OCI-LY1 (cell line): Measurements from ENCODE around the gene PRKCI.

Source experiments
- H2AFZ ChIP-seq: fragments of 200-600 bp; sonication (generic), shearing (Covaris generic); 2 replicates; pipeline ENCODE4 v1.6.0; 2014; ENCODE audit warnings: antibody characterized with exemption, mild to moderate bottlenecking, low read length
- H3F3A ChIP-seq: fragments of 200-600 bp; sonication (generic), shearing (Covaris generic); 2 replicates; pipeline ENCODE4 v1.6.0; 2014; ENCODE audit warnings: mild to moderate bottlenecking, antibody characterized with exemption, low read length, moderate library complexity; ENCODE audit not compliant: insufficient read depth
- H3K27ac ChIP-seq: fragments of 200-600 bp; sonication (generic); 2 replicates; pipeline ENCODE4 v1.5.1; 2014; ENCODE audit warnings: low read length, mixed run types, mild to moderate bottlenecking, low read depth; ENCODE audit not compliant: poor library complexity, severe bottlenecking
- H3K27me3 ChIP-seq: fragments of 200-600 bp; sonication (generic); 2 replicates; pipeline ENCODE4 v1.6.0; 2014; ENCODE audit warnings: antibody characterized with exemption, mild to moderate bottlenecking, low read length, moderate library complexity; ENCODE audit not compliant: insufficient read depth
- H3K36me3 ChIP-seq: fragments of 200-600 bp; sonication (generic); 2 replicates; pipeline ENCODE4 v1.6.1; 2014; ENCODE audit warnings: mild to moderate bottlenecking, antibody characterized with exemption, low read length, moderate library complexity, mixed read lengths; ENCODE audit not compliant: insufficient read depth
- H3K4me1 ChIP-seq: fragments of 200-600 bp; sonication (generic); 2 replicates; pipeline ENCODE4 v1.5.1; 2014; ENCODE audit warnings: mild to moderate bottlenecking, low read length, moderate library complexity; ENCODE audit not compliant: insufficient read depth, severe bottlenecking
- H3K4me2 ChIP-seq: fragments of 200-600 bp; sonication (generic), shearing (Covaris generic); 2 replicates; pipeline ENCODE4 v1.6.1; 2014; ENCODE audit warnings: low read length
- H3K4me3 ChIP-seq: fragments of 200-600 bp; sonication (generic); 2 replicates; pipeline ENCODE4 v1.5.1; 2014; ENCODE audit warnings: low read length, low read depth, mild to moderate bottlenecking, mixed read lengths; ENCODE audit not compliant: poor library complexity, severe bottlenecking
- H3K79me2 ChIP-seq: fragments of 200-600 bp; shearing (Covaris generic); 2 replicates; pipeline ENCODE4 v1.6.1; 2016; ENCODE audit warnings: mixed run types, low read length, mixed read lengths; ENCODE audit not compliant: insufficient read depth
- H3K9ac ChIP-seq: fragments of 200-600 bp; sonication (generic), shearing (Covaris generic); 2 replicates; pipeline ENCODE4 v1.6.1; 2014; ENCODE audit warnings: mild to moderate bottlenecking, low read length, mixed read lengths
- H3K9me2 ChIP-seq: fragments of 200-600 bp; sonication (generic), shearing (Covaris generic); 2 replicates; pipeline ENCODE4 v1.6.1; 2014; ENCODE audit warnings: low read depth, mild to moderate bottlenecking, low read length, mixed read lengths
- H3K9me3 ChIP-seq: fragments of 200-600 bp; shearing (Covaris generic); 2 replicates; pipeline ENCODE4 v1.6.1; 2014; ENCODE audit warnings: low read length, mixed read lengths
- H4K20me1 ChIP-seq: fragments of 200-600 bp; sonication (generic), shearing (Covaris generic); 2 replicates; pipeline ENCODE4 v1.6.0; 2016; ENCODE audit warnings: mild to moderate bottlenecking, low read length; ENCODE audit not compliant: insufficient read depth
- CTCF ChIP-seq: fragments of 200-600 bp; sonication (generic), shearing (Covaris generic); IDR thresholded peaks from 2 replicates; pipeline ENCODE4 v1.5.1; 2017; ENCODE audit warnings: mild to moderate bottlenecking, antibody characterized with exemption, low read length, moderate library complexity, mixed read lengths
- EZH2 ChIP-seq: fragments of 200-600 bp; sonication (generic), shearing (Covaris generic); IDR thresholded peaks from 2 replicates; pipeline ENCODE4 v1.8.0; 2017; ENCODE audit warnings: borderline replicate concordance, mixed run types, mild to moderate bottlenecking, antibody characterized with exemption, low read length, moderate library complexity, mixed read lengths

The PRKCI gene

GRCh38 chr3:170180079-170180907 lies 41.9 kb upstream of the PRKCI start:
- H3K9ac ChIP-seq, result peak overlapping the region; percentile 92
- peak overlapping the region; percentile 88 for H3K4me2 ChIP-seq
- H3K36me3 ChIP-seq, result peaks cover 38% of the 10 kb centered on the region
- H4K20me1 ChIP-seq, result no peaks in the 10 kb centered on the region
- H3K27ac ChIP-seq, result peak overlapping the region; percentile 78
- H3K79me2 ChIP-seq, result peaks cover 28% of the 10 kb centered on the region
- 0 out of 2 replicates have a peak, but pooled peaks cover 6% of the 10 kb centered on the region for H3F3A ChIP-seq
- TF ChIP-seq CTCF (no peak), EZH2 (no peak)
- H3K4me3 ChIP-seq, result peak overlapping the region; percentile 80
- no peak overlapping the region for H2AFZ ChIP-seq
- H3K4me1 ChIP-seq, result peaks cover 29% of the 10 kb centered on the region
- no peaks in the 10 kb centered on the region for H3K9me2 ChIP-seq
- H3K9me3 ChIP-seq, result no peaks in the 10 kb centered on the region
- H3K27me3 ChIP-seq, result no peaks in the 10 kb centered on the region

GRCh38 chr3:170180908-170181885 lies 41.0 kb upstream of the PRKCI start, which contains the start of gene PHC3:
Gene PHC3 (minus strand): TSS chr3:170181733. CDS start chr3:170181715, 18 bp downstream.
- Histone ChIP-seq H3K9ac (peak within 1 kb of the TSS; percentile 92), H3K4me2 (peak within 1 kb of the TSS; percentile 88), H3K27me3 (no peaks in the 10 kb centered on the region), H3K79me2 (peaks cover 28% of the 10 kb centered on the region), H3F3A (0 out of 2 replicates have a peak, but pooled peaks cover 6% of the 10 kb centered on the region), H3K36me3 (peaks cover 29% of the 10 kb centered on the region), H3K4me3 (peak within 1 kb of the TSS; percentile 80), H3K9me2 (no peaks in the 10 kb centered on the region), H3K27ac (peak within 1 kb of the TSS; percentile 78), H2AFZ (peak within 1 kb of the TSS; percentile 97), H3K4me1 (peaks cover 29% of the 10 kb centered on the region), H3K9me3 (no peaks in the 10 kb centered on the region), H4K20me1 (no peaks in the 10 kb centered on the region)
- 0 out of 2 replicates have a peak, but pooled peaks have one; percentile 12 for TF ChIP-seq CTCF
- no peak for TF ChIP-seq EZH2
